Heart left ventricle (tissue), 16 donors: Measurements from ENCODE around the gene PHACTR1. TPM values are rescaled to one million over a fixed set of nuclear protein-coding genes. Genes with fewer than 3 reads are reported as not detected.

ENCODE experiments used
- ATAC-seq, 4 donors: fragments of 200-7000 bp; cut with Tn5 transposase; one replicate each; pipeline ENCODE4 v1.9.1; 2020 to 2022; ENCODE audit warnings: moderate library complexity in 4 of 4, mild to moderate bottlenecking in 3 of 4, moderate number of reproducible peaks in 1 of 4
- DNase-seq, 5 donors: peaks; one replicate each; pipeline ENCODE4 v3.0.0-alpha.2; 2020
- H3K27ac ChIP-seq, 12 donors: fragments of 200-600 bp; sonication (generic) in 4 of 12; one replicate each; pipeline versions ENCODE4 v1.5.0 to v1.8.0; 2016 to 2022; ENCODE audit warnings: mild to moderate bottlenecking in 2 of 12
- H3K27me3 ChIP-seq, 9 donors: fragments of 200-600 bp; sonication (generic) in 2 of 9; one replicate each; pipeline versions ENCODE4 v1.5.1 to v1.8.0; 2016 to 2022; ENCODE audit warnings: mild to moderate bottlenecking in 3 of 9
- H3K36me3 ChIP-seq, 9 donors: fragments of 200-600 bp; sonication (generic) in 2 of 9; one replicate each; pipeline versions ENCODE4 v1.5.0 to v1.8.0; 2018 to 2022; ENCODE audit warnings: mild to moderate bottlenecking in 2 of 9
- H3K4me1 ChIP-seq, 12 donors: fragments of 200-600 bp; sonication (generic) in 4 of 12; one replicate each; pipeline versions ENCODE4 v1.5.0 to v1.8.0; 2016 to 2022; ENCODE audit warnings: mild to moderate bottlenecking in 3 of 12
- H3K4me3 ChIP-seq, 12 donors: fragments of 200-600 bp; sonication (generic) in 4 of 12; one replicate each; pipeline versions ENCODE4 v1.5.0 to v1.8.0; 2017 to 2022; ENCODE audit warnings: mild to moderate bottlenecking in 9 of 12, moderate library complexity in 4 of 12
- H3K9me3 ChIP-seq, 12 donors: fragments of 200-600 bp; sonication (generic) in 4 of 12; one replicate each; pipeline versions ENCODE4 v1.5.0 to v1.8.0; 2016 to 2022; ENCODE audit warnings: mild to moderate bottlenecking in 1 of 12
- CTCF ChIP-seq, 12 donors: fragments of 200-600 bp; sonication (generic) in 4 of 12; IDR thresholded peaks; one replicate each; pipeline versions ENCODE4 v1.5.0 to v1.8.0; 2018 to 2022; ENCODE audit warnings: antibody characterized with exemption in 12 of 12, mild to moderate bottlenecking in 5 of 12
- POLR2A ChIP-seq, 2 donors: fragments of 450-650 bp; IDR thresholded peaks; one replicate each; pipeline ENCODE4 v1.6.1; 2017; ENCODE audit warnings: antibody characterized with exemption in 2 of 2, mild to moderate bottlenecking in 2 of 2, moderate library complexity in 2 of 2
- WGBS, 4 donors: extraction: QIAGEN DNeasy Blood & Tissue Kit in 2 of 4; methylation state at CpG; one replicate each; pipeline versions ENCODE4 v1.1.5 to v1.1.7; 2013 to 2018; 5-methylcytosine and 5-hydroxymethylcytosine counted together
- intact Hi-C, 10 donors: fragments of 100-400 bp; cut with DNase I; formaldehyde crosslinking; loops; one replicate each; pipeline versions ENCODE4 v1.11.1 to v1.14.2; 2022
- polyA plus RNA-seq, 2 donors: library from polyadenylated mRNA; stranded (reverse); fragments of 200-250 nt; gene quantifications; one replicate each; pipeline ENCODE4 v1.2.3, GENCODE V29; 2013
- total RNA-seq, 9 donors: library from RNA; depleted of rRNA in 2 of 9; stranded (reverse); fragments of >200 nt in 2 of 9; fragmentation: NEBNext Ultra II Directional in 3 of 9; extraction: Animal tissue kit (Norgen Biotek cat#: 25700) in 3 of 9; gene quantifications; one replicate each; pipeline versions ENCODE4 v1.1.0 to v1.2.4, GENCODE V29; 2016 to 2023
- donor health status: ischemic (EF 13 %, LVEDD 7.1; RV severe dilation, severe dysfunction).
- donor health status: healthy with polysubstance abuse.
- donor health status: DM: no; HTN: yes; CAD: no.
- donor health status: DM: no; HTN: no; CAD: no.
- donor health status: ischemic (EF 25% LVEDD 6.9; RV normal size, moderate dysfunction).
- donor health status: ischemic (EF 25% LVEDD 5.7; RV mildly dilated, moderate dysfunction).
- donor health status: healthy.
- donor health status: DM: yes; HTN: yes; CAD: no.
- donor health status: ischemic (EF 35%, LVEDD 5.7; RV mildly dilated, moderate dysfunction).
- donor health status: nonischemic (EF 11% LVEDD 7.7; RV severe dilation, severe dysfunction).
- donor health status: DM: yes; HTN: yes; CAD: no.
- donor health status: PGD.
- donor health status: ischemic (EF 29% LVEDD 5.4; RV normal size, mild dysfunction).
- donor health status: nonischemic (EF 23%, LVEDD 6.1; RV moderate dilation, normal function).

Gene PHACTR1
- total and polyA plus RNA-seq, 11 donors, result 21.2 to 238 (median 87.4) TPM

- peak; percentile 36 to 66 (median 47) for DNase-seq
- Histone ChIP-seq H3K4me1 (peaks cover 0 to 14% (median 2%) of the 10 kb centered on the region in 12 donors), H3K9me3 (no peaks in the 10 kb centered on the region), H3K27ac (no peak overlapping the region), H3K36me3 (no peaks in the 10 kb centered on the region), H3K4me3 (no peak overlapping the region), H3K27me3 (peaks cover 11 to 61% (median 30%) of the 10 kb centered on the region in 9 donors)
- intact Hi-C loops, result no loop called here
- WGBS, 4 donors, result 30 to 38% (median 36%) methylated on average over 10 of the region's 10 CpGs
- ATAC-seq, result peak in 3 of 4 donors; percentile 56 to 78 (median 62)
- TF ChIP-seq CTCF (IDR thresholded peaks at IDR 0.05), result no peak
- no peak for TF ChIP-seq POLR2A (IDR thresholded peaks at IDR 0.05)
Observed at GRCh38 chr6:12751694-12752325, 35.2 kb downstream of the PHACTR1 start.

GRCh38 chr6:12753036-12753435 is 36.5 kb downstream of the PHACTR1 start:
- intact Hi-C loops, result no loop called here
- no peaks in the 10 kb centered on the region for H3K36me3 ChIP-seq
- peaks cover 11 to 49% (median 27%) of the 10 kb centered on the region in 9 donors for H3K27me3 ChIP-seq
- peaks cover 0 to 14% (median 2%) of the 10 kb centered on the region in 12 donors for H3K4me1 ChIP-seq
- ATAC-seq, result no peak
- TF ChIP-seq CTCF (IDR thresholded peaks at IDR 0.05) (no peak), POLR2A (IDR thresholded peaks at IDR 0.05) (no peak)
- 76 to 79% (median 77%) methylated on average over 2 of the region's 2 CpGs for WGBS, 4 donors
- no peaks in the 10 kb centered on the region for H3K9me3 ChIP-seq
- no peak overlapping the region for H3K27ac ChIP-seq
- H3K4me3 ChIP-seq, result no peak overlapping the region
- DNase-seq, result no peak

DNA sequence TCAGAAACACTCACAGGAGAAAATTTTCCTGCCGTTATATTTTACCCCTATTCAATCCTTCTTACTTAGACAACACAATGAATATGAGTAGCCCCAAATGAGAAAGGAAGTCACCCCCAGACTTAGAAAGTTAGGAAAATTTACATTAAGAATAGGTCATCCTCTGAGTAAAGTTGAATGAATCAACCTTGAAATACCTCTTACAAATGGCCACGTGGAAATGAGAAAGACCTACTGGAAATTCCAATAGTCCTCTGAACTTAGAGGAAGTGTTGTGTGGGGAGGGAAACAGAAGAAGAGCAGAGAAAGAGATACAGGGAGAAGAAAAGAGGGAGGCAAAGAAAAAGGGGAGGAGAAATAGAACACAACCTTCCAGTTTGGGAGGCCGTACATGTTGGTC is 43.7 kb downstream of the PHACTR1 start:
- WGBS, 4 donors, result 83 to 88% (median 87%) methylated on average over 3 of the region's 3 CpGs
- DNase-seq (no peak), ATAC-seq (no peak)
- H3K36me3 ChIP-seq, result no peaks in the 10 kb centered on the region
- no peaks in the 10 kb centered on the region for H3K9me3 ChIP-seq
- TF ChIP-seq POLR2A (IDR thresholded peaks at IDR 0.05) (no peak), CTCF (IDR thresholded peaks at IDR 0.05) (no peak)
- H3K4me1 ChIP-seq, result no peaks in the 10 kb centered on the region
- peaks cover 0 to 20% (median 0%) of the 10 kb centered on the region in 9 donors for H3K27me3 ChIP-seq
- H3K4me3 ChIP-seq, result no peak overlapping the region
- no peak overlapping the region for H3K27ac ChIP-seq
- intact Hi-C loops, result no loop called here

DNA sequence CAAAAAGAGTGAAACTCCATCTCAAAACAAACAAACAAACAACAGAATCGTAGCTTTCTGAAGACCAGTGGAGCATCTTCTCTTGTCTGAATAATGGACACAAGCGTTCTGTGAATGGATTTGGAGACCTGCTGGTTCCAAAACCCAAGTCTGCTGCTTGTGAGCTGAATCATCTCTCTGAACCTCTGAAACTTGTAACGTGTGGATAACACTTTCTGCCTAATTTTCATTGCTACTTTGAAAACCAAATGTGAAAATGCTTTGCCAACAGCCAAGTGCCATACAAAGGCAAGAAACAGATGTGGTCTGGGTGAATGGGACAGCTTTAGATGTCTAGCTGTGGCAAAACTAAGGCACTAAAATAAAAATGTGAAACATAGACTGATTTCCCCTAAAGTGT is 44.3 kb downstream of the PHACTR1 start:
- DNase-seq (no peak), ATAC-seq (no peak)
- intact Hi-C loops, result no loop called here
- peaks cover 0 to 17% (median 0%) of the 10 kb centered on the region in 9 donors for H3K27me3 ChIP-seq
- no peaks in the 10 kb centered on the region for H3K36me3 ChIP-seq
- H3K4me3 ChIP-seq, result no peak overlapping the region
- H3K4me1 ChIP-seq, result no peaks in the 10 kb centered on the region
- TF ChIP-seq CTCF (IDR thresholded peaks at IDR 0.05) (no peak), POLR2A (IDR thresholded peaks at IDR 0.05) (no peak)
- no peak overlapping the region for H3K27ac ChIP-seq
- no peaks in the 10 kb centered on the region for H3K9me3 ChIP-seq
- 64 to 75% (median 71%) methylated on average over 3 of the region's 3 CpGs for WGBS, 4 donors
